NCI-H2107 (cell line): ENCODE data around the gene TBC1D17.

Source experiments
- DNase-seq: peaks from one replicate; lab custom pipeline; 2025; lab: John Stamatoyannopoulos, UW

TBC1D17 gene

DNA sequence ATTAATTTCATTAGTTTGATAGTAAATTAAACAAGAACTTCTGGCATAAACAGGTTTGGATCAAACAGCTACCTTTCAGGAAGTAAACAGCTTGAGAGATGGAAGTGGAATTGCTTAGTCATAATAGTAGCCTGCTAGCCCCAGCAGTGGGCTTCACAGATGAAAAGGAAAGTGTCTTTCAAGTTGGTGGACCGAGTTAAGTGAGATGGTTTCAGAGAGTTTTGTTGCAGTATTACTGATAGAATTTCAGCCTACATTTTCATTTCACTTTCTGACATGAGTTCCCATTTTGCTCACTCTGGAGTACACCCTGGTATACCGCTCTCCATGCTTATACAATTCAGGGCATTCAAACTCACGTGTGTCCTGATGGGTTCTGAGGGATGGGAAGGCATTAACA is 28.6 kb upstream of the TBC1D17 start:
- DNase-seq = no peak

DNA sequence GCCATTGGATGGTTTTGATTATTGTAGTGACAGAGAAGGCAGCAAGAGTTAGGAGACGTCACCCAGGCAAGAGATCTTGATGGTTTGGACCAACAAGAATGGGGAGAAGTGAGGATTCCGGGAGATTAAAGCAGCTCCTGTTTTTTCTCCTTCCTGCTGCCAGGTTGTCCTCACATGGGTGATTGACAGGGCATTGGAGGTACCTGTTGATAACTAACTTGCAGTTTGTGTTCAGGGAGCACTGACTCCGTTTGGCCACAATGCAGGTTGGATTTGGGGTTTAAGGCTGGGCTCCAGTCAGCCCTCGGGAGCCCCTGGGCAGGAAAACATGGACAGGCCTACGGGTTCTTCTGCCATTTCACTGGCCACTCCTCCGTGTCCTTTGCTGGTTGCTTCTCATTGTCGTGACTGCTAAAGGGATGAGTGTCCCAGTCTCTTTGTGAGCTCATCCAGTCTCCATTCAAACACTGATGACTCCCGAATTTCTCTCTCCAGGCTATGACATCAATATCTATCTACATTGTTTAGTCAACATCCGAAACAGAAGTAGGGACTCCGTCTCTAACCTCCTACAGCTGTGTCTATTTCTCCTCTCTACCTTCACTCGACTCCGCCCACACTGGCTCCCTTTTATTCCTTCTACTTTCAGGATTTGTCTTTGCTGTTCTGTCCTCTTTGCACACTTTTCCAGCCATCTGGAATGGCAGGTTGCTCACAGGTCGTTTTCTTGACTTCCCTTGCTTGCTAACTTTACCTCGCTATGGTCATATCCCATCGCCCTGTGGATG is 27.9 kb upstream of the TBC1D17 start:
- DNase-seq = no peak

DNA sequence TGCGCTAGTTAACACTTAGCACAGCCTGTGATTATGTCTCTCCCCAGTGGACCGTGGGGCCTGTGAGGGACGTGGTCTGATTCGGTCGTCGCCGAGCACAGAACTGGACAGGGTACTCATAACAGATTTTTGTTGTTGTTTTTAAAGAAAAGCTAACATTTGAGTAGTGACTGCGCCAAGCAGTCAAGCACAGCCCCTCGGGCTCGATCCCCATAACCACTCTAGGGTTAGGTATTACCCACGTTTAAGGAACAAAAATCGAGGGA is 27.3 kb upstream of the TBC1D17 start:
- DNase-seq = no peak

DNA sequence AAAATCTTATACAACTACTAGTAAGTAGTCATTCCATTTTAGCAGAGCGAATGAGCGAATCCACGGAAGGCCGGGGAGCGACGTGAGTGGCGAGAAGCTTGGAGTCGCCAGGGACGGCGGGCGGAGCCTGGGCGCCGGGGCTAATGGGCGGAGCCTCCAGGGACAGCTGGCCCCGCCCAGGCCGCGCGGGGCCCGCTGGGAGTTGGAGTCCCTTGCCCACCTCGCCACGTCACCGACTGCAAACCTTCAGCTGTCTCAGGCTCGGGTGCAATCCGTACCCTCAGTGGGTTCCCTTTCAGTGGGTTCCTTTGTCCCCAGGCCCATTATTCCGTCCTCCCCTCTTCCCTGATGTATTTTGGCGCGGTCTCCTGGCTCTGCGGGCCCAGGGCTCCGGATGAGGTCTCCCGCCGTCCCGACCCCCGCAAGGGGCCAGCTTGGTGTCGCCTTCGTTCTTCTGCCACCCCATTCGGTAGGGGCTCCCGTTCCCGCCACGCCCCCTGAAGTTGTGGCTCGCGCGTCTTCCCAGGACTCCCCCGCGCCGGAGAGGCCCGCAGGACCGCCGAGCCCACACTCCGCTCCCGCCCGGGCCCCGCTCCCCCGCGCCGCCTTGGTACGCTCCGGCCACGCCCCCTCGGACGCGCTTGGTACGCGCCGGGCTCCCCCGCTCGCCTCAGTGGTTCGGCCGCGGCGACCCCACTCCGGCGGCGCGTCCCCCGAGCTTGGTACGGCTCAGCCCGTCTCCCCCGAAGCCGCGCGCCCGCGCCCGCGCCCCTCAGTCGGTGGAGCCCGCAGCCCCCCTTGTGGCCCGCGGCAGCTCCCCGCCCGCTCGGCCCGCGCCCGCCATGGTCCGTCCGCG is 26.8 kb upstream of the TBC1D17 start, which contains the start of gene PTOV1:
Gene PTOV1, plus strand, starts transcription at position 673 of the 856 bp plus-strand sequence.
- DNase-seq = peak; percentile 73

DNA sequence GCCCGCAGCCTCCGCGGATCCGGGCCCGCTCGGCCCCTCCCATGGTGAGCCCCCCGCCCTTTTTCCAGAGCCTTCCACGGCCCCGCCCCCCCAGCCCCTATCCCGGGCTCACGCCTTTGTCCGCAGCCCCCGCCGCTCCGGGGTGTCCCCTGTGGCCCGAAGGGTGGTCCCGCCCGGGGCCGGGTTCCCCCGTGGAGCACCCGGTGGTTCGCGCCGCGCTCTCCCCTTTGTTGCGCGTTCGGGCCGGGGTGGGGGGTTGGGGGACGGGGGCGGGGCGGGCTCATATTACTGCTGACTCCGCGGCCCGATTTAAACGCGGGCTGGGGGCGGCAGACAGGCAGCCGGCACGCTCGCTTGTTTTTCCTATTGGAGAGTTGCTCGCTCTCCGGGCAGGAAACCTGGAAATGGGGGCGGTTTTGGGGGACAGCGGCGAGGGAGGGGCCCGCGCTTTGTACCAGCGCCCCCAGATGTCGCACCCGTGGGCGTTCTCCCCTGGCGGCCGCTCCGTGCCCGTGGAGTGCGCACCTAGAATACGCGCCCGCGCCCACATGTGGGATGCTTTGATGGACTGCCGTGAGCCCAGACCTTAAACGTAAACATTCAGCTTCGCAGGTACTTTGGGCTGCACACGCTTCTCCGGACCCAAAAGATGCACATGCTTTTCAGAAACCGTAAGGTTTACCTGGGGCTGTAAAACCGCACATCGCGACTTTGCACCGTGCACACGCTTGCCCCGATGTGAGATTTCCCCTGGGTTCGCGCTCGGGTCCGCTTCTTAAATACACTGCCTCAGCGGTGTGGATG is 25.8 kb upstream of the TBC1D17 start:
- DNase-seq = no peak

DNA sequence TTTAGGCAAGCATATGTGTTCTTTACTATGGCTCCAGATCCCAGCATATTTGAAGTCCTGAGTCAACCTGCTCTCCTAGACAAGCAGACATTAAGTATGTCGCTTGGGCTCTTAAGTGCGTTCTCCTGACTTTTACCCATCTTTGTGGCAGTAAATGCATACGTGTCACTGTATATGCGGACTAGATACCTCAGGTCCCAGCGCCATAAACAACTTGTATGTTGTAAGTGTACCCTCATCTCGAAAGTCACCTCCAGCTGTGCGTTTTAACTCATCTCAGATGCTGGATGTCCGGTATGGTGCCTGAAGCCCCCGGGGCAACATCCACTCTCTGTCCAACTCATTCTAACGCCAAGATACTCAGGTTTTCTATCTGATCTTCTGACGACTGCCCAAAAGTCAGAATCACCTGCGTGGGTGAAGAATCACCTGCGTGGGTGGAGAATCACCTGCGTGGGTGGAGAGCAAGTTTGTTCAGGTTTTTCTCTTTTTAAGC is 24.8 kb upstream of the TBC1D17 start:
- no peak for DNase-seq

DNA sequence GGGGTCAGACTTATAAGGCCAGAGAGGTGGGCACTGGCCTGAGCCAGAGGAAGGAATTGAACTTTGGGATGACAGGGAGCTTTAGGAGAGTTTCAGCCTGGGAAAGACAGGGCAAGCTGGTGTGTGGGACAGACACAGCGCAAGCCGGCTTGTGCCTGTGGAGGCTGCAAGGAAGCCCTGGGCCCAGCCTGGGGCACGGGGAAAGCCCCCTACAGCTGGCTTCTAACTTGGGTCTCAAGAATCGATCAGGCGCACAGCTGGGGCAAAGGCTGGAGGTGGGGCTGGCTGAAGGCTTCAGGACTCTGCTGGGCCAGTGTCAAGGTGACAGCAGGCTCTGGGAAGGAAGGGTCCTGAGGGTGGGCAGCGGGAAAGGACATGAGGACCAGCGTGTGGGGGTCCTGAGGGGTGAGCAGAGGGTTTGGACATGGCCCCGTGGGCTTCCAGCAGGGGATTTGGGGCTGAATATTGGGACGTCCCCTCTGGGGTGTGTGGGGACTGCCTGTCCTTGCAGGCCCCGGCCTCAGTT is 23.6 kb upstream of the TBC1D17 start:
- DNase-seq = no peak

DNA sequence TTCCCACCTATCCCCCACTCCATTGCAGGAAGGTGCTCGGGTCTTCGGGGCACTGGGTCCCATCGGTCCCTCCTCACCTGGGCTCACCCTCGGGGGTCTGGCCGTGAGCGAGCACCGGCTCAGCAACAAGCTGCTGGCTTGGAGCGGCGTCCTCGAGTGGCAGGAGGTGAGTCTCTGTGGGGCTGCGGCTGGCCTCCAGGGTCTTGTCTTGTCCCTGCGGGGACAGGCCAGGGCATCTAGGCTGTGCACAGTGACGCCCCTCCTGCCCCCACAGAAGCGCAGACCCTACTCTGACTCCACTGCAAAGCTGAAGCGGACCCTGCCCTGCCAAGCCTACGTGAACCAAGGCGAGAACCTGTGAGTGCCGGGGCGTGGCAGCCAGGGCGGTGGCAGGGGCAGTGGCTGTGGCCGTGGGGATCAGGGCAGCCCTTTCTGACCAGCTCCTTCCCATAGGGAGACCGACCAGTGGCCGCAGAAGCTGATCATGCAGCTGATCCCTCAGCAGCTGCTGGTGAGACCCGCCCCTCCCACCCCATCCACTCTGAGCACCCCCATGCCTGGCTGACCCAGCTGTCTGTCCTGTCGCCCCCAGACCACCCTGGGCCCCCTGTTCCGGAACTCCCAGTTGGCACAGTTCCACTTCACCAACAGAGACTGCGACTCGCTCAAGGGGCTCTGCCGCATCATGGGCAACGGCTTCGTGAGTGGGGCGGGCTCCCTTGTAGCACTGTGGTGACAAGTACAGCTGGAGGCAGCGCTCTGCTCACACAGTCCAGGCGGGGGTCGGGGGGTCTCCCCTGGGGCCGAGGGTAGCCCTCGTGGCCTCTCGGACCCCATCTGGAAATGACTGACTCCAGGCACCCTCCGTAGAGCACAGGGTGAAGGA is 22.9 kb upstream of the TBC1D17 start:
- DNase-seq = no peak

DNA sequence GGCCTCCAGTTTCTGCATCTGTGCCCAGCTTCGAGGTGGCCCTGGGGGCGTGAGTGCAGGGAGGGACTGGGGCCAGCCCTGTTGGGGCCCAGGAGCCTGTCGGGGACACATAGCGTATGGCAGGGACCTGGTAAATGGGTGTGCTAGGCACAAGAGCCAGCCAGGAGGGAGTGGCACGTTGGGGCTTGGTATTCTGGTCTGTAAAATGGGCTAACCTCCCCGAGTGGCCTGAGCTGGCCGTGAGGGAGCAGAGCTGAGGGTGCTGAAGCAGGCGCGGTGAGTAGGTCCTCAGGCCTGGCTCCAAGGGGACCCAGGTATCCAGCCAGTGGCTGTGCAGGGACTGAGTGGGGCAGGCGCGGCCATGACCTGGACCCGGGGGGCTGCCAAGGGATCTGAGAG is 22.2 kb upstream of the TBC1D17 start:
- DNase-seq = no peak

DNA sequence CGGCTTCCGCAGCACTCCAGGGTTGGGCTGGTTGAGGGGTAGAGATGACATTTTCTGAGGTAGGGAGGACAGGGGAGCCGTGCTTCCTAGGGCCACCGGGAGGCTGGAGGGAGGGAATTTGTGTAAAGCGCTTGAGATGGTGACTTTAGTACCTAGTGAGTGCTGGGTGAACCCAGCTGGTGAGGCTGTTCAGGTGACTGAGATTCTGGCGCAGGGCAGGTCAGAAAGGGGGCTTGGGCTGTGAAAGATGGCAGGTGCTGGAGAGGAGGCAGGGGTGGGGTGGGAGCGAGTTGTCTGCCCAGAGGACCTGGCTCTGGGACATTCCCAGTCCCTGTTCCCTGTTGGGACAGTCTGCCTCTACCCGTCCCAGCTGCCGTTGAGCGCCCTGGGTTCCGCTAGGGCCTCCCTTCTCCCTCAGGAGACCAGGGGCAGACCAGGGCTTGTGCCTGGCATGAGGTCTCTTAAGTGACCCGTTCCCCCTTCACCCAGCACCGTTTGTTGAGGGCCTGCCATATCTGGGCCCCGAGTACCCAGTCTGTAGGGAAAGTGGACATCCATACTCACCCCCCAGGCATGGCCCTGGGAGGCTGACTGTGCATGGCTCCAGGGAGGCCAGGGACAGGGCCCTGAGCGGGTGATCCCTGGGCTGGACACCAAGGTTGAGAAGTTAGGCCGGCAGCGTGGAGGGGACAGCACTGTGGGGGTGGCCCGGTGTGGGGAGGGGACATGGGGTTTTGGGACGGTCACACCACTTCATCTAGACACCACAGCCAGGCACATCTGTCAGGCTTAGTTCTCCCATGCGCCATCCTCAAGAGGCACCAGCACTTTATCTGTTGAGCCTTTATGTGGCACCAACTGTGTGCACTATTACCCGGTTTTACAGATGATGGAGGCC is 21.6 kb upstream of the TBC1D17 start:
- DNase-seq = no peak

DNA sequence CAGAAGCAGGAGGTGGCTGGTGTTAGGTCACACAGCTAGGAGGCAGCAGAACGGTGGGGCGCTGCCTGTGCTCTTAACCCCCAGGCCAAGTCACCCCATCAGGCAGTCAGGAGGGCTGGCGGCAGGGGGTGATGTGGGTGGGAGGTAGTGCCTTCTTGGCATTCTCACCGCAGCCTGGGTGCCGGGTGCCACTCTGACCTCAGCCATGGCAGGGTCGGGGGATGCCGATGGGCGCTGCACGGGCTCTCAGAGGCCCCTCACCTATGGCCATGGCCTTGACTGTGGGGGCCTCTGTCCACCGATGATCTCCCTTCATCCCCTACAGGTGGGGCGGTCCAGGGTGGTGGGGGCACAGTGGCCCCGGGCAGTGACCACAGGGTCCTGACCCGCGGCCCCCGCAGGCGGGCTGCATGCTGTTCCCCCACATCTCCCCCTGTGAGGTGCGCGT is 20.9 kb upstream of the TBC1D17 start:
- no peak for DNase-seq

DNA sequence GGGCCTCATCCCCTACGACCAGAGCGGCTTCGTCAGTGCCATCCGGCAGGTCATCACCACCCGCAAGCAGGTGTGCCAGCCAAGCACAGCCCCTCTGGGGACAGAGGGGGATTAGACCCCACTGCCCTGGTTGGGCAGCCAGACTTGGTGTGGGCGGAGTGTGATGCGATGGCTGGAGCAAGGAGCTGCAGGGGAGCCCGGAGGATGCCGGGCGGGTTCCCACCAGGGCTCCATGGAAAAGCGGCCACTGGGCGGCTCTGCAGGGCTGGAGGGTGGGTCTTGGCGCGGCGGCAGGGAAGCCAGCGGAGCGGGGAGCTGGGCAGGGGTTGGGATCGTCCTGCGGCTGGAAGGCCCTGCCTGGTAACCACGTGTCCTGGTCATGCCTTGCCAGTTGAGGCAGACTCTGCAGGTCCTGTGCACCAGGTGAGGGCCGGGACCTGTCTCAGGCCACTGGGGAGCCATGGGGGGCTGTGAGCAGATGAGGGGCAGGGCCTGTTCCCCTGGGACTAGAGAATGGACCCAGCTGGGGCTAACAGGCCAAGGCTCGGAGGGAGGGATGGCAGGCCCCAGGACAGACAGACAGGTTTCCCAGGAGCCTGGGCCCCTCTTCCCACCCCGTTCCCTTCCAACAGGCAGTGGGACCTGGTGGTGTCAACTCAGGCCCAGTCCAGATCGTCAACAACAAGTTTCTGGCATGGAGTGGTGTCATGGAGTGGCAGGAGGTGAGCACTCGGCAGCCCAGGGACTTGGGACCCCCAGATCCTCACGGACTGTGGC is 20.3 kb upstream of the TBC1D17 start:
- DNase-seq = no peak

DNA sequence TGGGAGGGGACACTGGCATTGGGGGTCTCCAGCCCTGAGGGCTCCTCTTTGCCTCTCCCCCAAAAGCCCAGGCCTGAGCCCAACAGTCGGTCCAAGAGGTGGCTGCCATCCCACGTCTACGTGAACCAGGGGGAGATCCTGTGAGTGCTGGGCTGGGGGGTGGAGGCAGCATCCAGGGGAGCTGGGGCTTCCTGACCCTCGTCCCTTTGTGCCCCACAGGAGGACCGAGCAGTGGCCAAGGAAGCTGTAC is 19.7 kb upstream of the TBC1D17 start:
- DNase-seq = no peak

DNA sequence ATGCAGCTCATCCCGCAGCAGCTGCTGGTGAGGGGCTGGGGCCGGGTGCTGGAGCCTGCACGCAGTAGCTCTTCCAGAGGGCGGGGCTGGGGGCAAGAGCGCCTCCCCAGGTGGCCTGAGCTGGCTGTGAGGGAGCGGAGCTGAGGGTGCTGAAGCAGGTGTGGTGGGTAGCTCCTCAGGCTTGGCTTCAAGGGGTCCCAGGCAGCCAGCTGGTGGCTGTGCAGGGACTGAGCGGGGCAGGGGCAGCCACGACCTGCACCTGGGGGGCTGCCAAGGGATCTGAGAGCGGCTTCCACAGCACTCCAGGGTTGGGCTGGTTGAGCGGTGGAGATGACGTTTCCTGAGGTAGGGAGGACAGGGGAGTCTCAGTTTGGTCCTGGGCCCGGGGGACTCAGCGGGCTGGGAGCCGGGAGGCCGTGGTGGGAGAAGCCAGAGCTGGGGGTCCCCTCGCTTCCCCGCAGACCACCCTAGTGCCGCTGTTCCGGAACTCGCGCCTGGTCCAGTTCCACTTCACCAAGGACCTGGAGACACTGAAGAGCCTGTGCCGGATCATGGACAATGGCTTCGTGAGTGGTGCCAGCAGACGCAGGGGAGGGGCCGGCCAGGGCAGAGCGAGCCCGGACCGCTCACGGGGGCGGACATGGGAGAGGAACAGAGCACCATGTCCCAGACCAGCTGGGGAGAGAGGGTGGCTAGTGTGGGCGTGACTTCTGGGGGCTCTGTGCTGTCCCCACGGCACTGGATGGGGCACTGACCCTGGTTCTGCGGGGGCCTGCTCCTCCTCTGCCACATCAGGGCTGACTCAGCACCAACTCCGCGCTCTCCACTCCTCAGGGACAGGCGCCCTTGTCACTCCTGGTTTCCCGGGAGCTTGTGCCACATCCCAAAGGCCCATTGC is 19.2 kb upstream of the TBC1D17 start:
- DNase-seq = no peak

DNA sequence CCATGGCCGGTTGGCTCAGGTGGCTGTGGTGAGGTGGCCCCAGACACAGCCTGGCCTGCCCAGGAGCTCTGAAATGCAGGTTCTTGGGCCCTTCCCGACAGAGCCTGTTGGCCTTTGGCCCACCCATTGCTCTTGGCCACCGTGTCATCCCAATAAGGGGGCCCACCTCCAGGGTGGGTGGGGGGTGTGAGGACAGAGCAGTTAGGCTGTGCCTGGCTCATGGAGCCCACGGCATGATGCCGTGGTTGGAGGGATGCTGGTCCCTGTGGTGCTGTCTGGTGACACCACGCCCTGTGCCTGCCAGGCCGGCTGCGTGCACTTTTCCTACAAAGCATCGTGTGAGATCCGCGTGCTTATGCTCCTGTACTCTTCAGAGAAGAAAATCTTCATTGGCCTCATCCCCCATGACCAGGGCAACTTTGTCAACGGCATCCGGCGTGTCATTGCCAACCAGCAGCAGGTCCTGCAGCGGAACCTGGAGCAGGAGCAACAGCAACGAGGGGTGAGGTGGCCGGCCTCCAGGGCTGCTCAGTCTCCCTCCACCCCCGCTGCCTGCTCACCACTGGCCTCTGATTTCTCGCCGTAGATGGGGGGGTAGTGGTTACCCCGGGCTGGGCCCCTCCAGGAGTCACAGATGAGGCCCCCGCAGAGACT is 17.7 kb upstream of the TBC1D17 start:
- DNase-seq = no peak

DNA sequence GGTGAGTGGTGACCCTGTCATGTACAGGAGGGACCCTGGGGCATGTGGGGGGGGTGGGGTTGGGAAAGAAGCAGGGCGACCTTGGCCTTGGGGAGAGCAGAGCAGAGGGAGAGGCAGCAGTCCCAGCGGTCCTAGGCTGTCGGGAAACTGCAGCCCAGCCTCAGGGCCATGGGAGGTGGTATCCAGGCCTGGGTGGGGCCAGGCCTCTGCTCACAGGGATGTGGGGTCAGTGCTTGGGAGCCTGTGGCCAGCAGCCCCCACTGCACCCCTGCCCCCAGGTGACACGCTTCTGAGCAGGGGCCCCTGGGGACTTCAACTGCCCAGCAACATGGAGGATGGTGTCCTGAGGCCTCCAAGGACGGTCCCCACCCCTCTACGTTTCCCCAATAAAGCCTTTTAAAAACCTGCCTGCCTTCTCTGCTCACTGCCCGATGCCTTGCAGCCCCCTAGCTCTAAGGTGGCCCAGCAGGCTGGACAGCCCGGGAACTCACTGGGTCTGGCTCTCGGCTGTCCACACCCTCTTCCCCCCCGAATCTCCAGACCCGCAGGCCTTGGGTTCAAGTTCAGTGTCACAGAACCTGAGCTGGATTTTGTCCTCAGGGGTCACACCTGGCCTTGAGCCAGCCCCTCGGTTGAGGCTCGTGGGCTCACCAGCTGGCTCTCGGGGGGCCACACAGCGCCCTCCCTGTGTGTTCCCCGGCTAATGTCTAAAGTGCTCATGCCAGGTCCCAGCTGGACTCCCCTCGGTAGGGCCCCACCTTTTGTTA is 17.0 kb upstream of the TBC1D17 start:
- DNase-seq = no peak

DNA sequence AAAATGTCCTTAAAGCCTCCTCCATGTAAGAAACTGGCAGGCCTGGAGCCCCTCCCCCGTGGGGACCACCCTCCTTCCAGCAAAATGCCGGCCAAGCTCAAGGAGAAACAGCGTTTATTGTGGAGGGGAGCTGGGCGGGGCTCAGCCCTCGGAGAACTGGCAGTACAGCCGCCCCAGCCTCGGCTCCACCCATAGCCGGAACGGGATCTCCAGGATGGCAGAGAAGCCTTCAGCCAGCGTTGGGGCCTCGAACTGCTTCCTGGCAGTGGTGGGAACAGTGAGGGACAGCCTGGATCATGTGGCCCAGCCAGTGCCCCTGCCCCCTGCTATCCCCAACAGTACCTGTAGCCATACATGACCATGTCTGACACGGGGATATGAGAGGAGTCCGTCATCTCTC is 16.4 kb upstream of the TBC1D17 start:
- DNase-seq = peak; percentile 30
